ENCODE data around the gene RPL27.

- TF ChIP-seq POLR2A (IDR thresholded peaks at IDR 0.05) (no peak), CTCF (IDR thresholded peaks at IDR 0.05) (no peak)
Observed at GRCh38 chr17:43020030-43020621, 21.9 kb downstream of the RPL27 start.
